Panc1 (cell line): Measurements from ENCODE around the gene SIRT1.

Source experiments
- POLR2AphosphoS5 ChIP-seq: IDR thresholded peaks from 2 replicates; pipeline ENCODE4 v1.6.1; 2012; ENCODE audit warnings: mild to moderate bottlenecking, low read depth, low read length, moderate library complexity
- SIN3A ChIP-seq: IDR thresholded peaks from 2 replicates; pipeline ENCODE4 v1.6.1; 2012; ENCODE audit warnings: low read depth, mild to moderate bottlenecking, low read length, moderate library complexity, borderline replicate concordance; ENCODE audit not compliant: insufficient read depth
- TCF7L2 ChIP-seq: IDR thresholded peaks from 2 replicates; pipeline ENCODE4 v1.6.1; 2011; ENCODE audit warnings: mild to moderate bottlenecking, low read depth, low read length, inconsistent platforms
- TF ChIP-seq, protein P1 (sequence below): fragments of 450-650 bp; IDR thresholded peaks from 2 replicates; pipeline ENCODE4 v1.5.1; 2017; ENCODE audit warnings: mild to moderate bottlenecking
- TF ChIP-seq, protein P2 (sequence below), 2 experiments: IDR thresholded peaks; 2 replicates each; pipeline ENCODE4 v1.6.1; 2011 to 2012; ENCODE audit warnings: low read depth in 2 of 2, control low read depth in 1 of 2, low read length in 1 of 2, mild to moderate bottlenecking in 1 of 2, moderate library complexity in 1 of 2; ENCODE audit not compliant: insufficient read depth in 1 of 2

DNA sequence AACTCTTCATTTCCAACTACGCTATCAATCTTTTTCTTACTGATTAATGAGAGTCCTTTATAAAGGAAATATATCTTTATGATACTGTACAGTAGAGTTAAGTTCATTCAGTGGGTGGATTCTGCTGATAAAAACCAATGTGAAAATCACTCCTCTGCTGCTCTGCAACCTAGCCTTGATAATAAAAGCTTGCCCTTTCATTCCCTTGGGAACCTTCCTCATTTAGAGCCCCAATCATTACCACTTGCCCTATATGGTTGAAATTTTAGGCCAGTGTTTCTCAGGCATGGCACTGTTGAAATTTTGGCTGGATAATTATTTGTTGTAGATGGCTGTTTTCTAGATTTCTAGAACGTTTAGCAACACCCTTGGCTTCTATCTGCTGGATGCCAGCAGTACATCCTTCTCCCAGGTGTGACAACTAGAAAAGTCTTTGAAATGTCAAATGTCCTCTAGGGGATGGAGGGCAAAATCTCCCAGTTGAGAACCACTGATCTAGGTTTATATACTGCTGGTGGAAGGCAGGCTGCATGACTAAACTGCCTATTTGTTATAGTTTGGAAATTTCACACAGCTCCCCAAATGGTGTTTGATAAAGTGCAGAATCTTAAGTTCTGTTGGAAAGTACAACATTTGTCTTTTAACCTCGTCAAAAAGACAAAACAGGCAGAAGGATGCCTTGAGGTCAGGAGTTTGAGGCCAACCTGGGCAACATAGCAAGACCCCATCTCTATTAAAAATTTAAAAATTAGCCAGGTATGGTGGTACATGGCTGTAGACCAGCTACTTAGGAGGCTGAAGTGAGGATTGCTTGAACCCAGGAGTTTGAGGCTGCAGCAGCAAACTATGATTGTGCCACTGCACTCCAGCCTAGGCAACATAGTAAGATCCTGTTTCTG, 8.9 kb upstream of the SIRT1 start:
- TF ChIP-seq, protein P1, sequence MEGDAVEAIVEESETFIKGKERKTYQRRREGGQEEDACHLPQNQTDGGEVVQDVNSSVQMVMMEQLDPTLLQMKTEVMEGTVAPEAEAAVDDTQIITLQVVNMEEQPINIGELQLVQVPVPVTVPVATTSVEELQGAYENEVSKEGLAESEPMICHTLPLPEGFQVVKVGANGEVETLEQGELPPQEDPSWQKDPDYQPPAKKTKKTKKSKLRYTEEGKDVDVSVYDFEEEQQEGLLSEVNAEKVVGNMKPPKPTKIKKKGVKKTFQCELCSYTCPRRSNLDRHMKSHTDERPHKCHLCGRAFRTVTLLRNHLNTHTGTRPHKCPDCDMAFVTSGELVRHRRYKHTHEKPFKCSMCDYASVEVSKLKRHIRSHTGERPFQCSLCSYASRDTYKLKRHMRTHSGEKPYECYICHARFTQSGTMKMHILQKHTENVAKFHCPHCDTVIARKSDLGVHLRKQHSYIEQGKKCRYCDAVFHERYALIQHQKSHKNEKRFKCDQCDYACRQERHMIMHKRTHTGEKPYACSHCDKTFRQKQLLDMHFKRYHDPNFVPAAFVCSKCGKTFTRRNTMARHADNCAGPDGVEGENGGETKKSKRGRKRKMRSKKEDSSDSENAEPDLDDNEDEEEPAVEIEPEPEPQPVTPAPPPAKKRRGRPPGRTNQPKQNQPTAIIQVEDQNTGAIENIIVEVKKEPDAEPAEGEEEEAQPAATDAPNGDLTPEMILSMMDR: no peak
- no peak for TF ChIP-seq SIN3A
- no peak for TF ChIP-seq POLR2AphosphoS5
- TF ChIP-seq, protein P2, sequence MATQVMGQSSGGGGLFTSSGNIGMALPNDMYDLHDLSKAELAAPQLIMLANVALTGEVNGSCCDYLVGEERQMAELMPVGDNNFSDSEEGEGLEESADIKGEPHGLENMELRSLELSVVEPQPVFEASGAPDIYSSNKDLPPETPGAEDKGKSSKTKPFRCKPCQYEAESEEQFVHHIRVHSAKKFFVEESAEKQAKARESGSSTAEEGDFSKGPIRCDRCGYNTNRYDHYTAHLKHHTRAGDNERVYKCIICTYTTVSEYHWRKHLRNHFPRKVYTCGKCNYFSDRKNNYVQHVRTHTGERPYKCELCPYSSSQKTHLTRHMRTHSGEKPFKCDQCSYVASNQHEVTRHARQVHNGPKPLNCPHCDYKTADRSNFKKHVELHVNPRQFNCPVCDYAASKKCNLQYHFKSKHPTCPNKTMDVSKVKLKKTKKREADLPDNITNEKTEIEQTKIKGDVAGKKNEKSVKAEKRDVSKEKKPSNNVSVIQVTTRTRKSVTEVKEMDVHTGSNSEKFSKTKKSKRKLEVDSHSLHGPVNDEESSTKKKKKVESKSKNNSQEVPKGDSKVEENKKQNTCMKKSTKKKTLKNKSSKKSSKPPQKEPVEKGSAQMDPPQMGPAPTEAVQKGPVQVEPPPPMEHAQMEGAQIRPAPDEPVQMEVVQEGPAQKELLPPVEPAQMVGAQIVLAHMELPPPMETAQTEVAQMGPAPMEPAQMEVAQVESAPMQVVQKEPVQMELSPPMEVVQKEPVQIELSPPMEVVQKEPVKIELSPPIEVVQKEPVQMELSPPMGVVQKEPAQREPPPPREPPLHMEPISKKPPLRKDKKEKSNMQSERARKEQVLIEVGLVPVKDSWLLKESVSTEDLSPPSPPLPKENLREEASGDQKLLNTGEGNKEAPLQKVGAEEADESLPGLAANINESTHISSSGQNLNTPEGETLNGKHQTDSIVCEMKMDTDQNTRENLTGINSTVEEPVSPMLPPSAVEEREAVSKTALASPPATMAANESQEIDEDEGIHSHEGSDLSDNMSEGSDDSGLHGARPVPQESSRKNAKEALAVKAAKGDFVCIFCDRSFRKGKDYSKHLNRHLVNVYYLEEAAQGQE (IDR thresholded peaks at IDR 0.05; ENCODE audit: insufficient read depth in 1 of 2, low read depth in 2 of 2, low read length in 1 of 2): no peak
- no peak for TF ChIP-seq TCF7L2
